ENCODE results near the gene OXER1.

- TF ChIP-seq CTCF (optimal IDR thresholded peaks at IDR 0.05 in 1 of 3, IDR thresholded peaks at IDR 0.05 in 1 of 3, conservative IDR thresholded peaks at IDR 0.05 in 1 of 3; ENCODE audit: extremely low read depth in 1 of 3, insufficient read depth in 2 of 3, low read length in 3 of 3) (no peak), EZH2 (IDR thresholded peaks at IDR 0.05; ENCODE audit: low read length) (no peak)
Observed at GRCh38 chr2:42788478-42788793, 24.5 kb upstream of the OXER1 start.
